MM.1S (cell line): Measurements from ENCODE around the gene RFX7.

ENCODE experiments used
- DNase-seq: peaks from one replicate; pipeline ENCODE4 v3.0.0-alpha.2; 2015
- H2AFZ ChIP-seq: fragments of 300-600 bp; sonication (generic); 2 replicates; pipeline ENCODE4 v1.6.0; 2016; ENCODE audit warnings: antibody characterized with exemption, low read length
- H3F3A ChIP-seq: fragments of 300-600 bp; sonication (generic); 2 replicates; pipeline ENCODE4 v1.6.1; 2016; ENCODE audit warnings: mild to moderate bottlenecking, antibody characterized with exemption, low read length, moderate library complexity, mixed read lengths; ENCODE audit not compliant: insufficient read depth
- H3K27ac ChIP-seq: fragments of 300-600 bp; sonication (generic); 2 replicates; pipeline ENCODE4 v1.5.1; 2016; ENCODE audit warnings: mild to moderate bottlenecking, low read length
- H3K27me3 ChIP-seq: fragments of 300-600 bp; sonication (generic); replicated peaks from 2 replicates; pipeline ENCODE4 v1.6.0; 2016; ENCODE audit warnings: low read length; ENCODE audit not compliant: insufficient read depth
- H3K36me3 ChIP-seq: fragments of 300-600 bp; sonication (generic); replicated peaks from 2 replicates; pipeline ENCODE4 v1.6.1; 2016; ENCODE audit warnings: mild to moderate bottlenecking, low read length, mixed read lengths; ENCODE audit not compliant: insufficient read depth
- H3K4me1 ChIP-seq: fragments of 300-600 bp; sonication (generic); 2 replicates; pipeline ENCODE4 v1.6.1; 2016; ENCODE audit warnings: low read length, mixed read lengths
- H3K4me2 ChIP-seq: fragments of 300-600 bp; sonication (generic); 2 replicates; pipeline ENCODE4 v1.6.0; 2016; ENCODE audit warnings: low read depth, low read length
- H3K4me3 ChIP-seq: fragments of 300-600 bp; sonication (generic); 2 replicates; pipeline ENCODE4 v1.5.1; 2016; ENCODE audit warnings: low read length, mixed read lengths
- H3K79me2 ChIP-seq: fragments of 300-600 bp; sonication (generic); 2 replicates; pipeline ENCODE4 v1.6.1; 2016; ENCODE audit warnings: mixed run types, low read length, mixed read lengths
- H3K9ac ChIP-seq: fragments of 300-600 bp; sonication (generic); 2 replicates; pipeline ENCODE4 v1.6.1; 2016; ENCODE audit warnings: low read length, mixed read lengths
- H3K9me2 ChIP-seq: fragments of 300-600 bp; sonication (generic); replicated peaks from 2 replicates; pipeline ENCODE4 v1.6.1; 2016; ENCODE audit warnings: mild to moderate bottlenecking, low read length, mixed read lengths; ENCODE audit not compliant: insufficient read depth
- H3K9me3 ChIP-seq: fragments of 300-600 bp; sonication (generic); replicated peaks from 2 replicates; pipeline ENCODE4 v1.6.1; 2016; ENCODE audit warnings: mild to moderate bottlenecking, low read length, mixed read lengths; ENCODE audit not compliant: insufficient read depth
- H4K20me1 ChIP-seq: fragments of 300-600 bp; sonication (generic); 2 replicates; pipeline ENCODE4 v1.6.1; 2016; ENCODE audit warnings: mild to moderate bottlenecking, low read length, moderate library complexity, mixed read lengths; ENCODE audit not compliant: insufficient read depth
- EZH2 ChIP-seq: fragments of 300-600 bp; sonication (generic); optimal IDR thresholded peaks from 2 replicates; pipeline ENCODE3; 2017; ENCODE audit warnings: low read depth, mild to moderate bottlenecking, antibody characterized with exemption, low read length, mixed read lengths
- EZH2phosphoT487 ChIP-seq: fragments of 300-600 bp; sonication (generic); IDR thresholded peaks from 2 replicates; pipeline ENCODE4 v1.6.1; 2018; ENCODE audit warnings: antibody characterized with exemption, low read length
- TF ChIP-seq, protein P1 (sequence below): fragments of 300-600 bp; sonication (generic); IDR thresholded peaks from 2 replicates; pipeline ENCODE4 v1.5.1; 2016; ENCODE audit warnings: antibody characterized with exemption, low read length, mixed read lengths

The RFX7 gene

DNA sequence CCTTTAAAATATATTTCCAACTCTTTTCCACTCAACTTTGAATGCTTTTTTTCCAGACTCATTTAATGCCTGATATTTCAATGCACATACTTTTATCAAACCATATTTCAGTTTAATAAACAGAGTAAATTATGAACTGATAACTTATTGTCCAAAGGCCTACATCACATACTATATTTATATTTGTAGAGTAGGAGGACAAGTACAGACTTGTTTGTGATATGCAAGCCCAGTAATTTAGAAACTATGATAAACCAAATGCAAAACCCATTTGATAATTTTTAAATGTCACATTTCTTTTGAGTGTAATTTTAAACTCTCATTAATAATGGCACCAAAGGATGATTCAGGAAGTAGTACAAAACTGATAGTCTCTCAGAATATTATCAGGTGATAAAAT, 3.3 kb downstream of the RFX7 start:
- no peak overlapping the region for H3K4me2 ChIP-seq
- no peak overlapping the region for H3K27ac ChIP-seq
- H3K9me2 ChIP-seq: no peaks in the 10 kb centered on the region
- peaks cover 17% of the 10 kb centered on the region for H3F3A ChIP-seq
- H3K36me3 ChIP-seq: no peaks in the 10 kb centered on the region; the same call in 1 of the 2 replicates
- no peak overlapping the region for H2AFZ ChIP-seq
- no peak overlapping the region for H3K4me3 ChIP-seq
- H3K27me3 ChIP-seq: no peaks in the 10 kb centered on the region
- TF ChIP-seq EZH2phosphoT487: no peak
- TF ChIP-seq, protein P1, sequence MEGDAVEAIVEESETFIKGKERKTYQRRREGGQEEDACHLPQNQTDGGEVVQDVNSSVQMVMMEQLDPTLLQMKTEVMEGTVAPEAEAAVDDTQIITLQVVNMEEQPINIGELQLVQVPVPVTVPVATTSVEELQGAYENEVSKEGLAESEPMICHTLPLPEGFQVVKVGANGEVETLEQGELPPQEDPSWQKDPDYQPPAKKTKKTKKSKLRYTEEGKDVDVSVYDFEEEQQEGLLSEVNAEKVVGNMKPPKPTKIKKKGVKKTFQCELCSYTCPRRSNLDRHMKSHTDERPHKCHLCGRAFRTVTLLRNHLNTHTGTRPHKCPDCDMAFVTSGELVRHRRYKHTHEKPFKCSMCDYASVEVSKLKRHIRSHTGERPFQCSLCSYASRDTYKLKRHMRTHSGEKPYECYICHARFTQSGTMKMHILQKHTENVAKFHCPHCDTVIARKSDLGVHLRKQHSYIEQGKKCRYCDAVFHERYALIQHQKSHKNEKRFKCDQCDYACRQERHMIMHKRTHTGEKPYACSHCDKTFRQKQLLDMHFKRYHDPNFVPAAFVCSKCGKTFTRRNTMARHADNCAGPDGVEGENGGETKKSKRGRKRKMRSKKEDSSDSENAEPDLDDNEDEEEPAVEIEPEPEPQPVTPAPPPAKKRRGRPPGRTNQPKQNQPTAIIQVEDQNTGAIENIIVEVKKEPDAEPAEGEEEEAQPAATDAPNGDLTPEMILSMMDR: no peak
- TF ChIP-seq EZH2: no peak
- peaks cover 6% of the 10 kb centered on the region for H3K4me1 ChIP-seq
- no peaks in the 10 kb centered on the region for H4K20me1 ChIP-seq
- H3K9me3 ChIP-seq: no peaks in the 10 kb centered on the region
- peaks cover 89% of the 10 kb centered on the region for H3K79me2 ChIP-seq
- no peak overlapping the region for H3K9ac ChIP-seq
- no peak for DNase-seq

DNA sequence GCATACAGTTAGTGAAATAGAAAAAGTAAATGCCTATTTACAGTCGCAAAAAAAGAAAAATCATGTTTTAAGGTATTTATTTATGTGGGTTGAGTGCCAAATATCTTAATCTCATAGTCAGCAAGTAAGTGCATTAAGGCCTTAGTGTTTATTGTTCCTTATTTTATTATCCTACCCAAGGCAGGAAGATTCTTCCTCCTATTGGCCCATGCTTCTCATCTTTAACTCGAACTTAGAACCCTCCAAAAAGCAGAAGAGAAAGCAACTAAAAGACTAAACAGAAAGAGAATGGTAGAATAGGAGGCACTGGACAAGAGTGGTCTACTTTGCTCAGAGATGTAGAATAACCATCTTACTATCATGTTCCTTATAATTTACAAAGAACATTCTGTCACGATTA, 7.5 kb downstream of the RFX7 start:
- no peak overlapping the region for H2AFZ ChIP-seq
- no peaks in the 10 kb centered on the region for H3F3A ChIP-seq
- no peak overlapping the region for H3K4me3 ChIP-seq
- H3K4me2 ChIP-seq: no peak overlapping the region
- no peaks in the 10 kb centered on the region for H3K9me3 ChIP-seq
- no peaks in the 10 kb centered on the region for H3K27me3 ChIP-seq
- H3K9ac ChIP-seq: no peak overlapping the region
- no peaks in the 10 kb centered on the region for H3K9me2 ChIP-seq
- no peaks in the 10 kb centered on the region for H4K20me1 ChIP-seq
- DNase-seq: no peak
- peaks cover 100% of the 10 kb centered on the region for H3K79me2 ChIP-seq
- TF ChIP-seq EZH2: no peak
- no peak for TF ChIP-seq EZH2phosphoT487
- TF ChIP-seq, protein P1: no peak
- H3K36me3 ChIP-seq: no peaks in the 10 kb centered on the region; the same call in 1 of the 2 replicates
- no peak overlapping the region for H3K27ac ChIP-seq
- H3K4me1 ChIP-seq: no peaks in the 10 kb centered on the region

DNA sequence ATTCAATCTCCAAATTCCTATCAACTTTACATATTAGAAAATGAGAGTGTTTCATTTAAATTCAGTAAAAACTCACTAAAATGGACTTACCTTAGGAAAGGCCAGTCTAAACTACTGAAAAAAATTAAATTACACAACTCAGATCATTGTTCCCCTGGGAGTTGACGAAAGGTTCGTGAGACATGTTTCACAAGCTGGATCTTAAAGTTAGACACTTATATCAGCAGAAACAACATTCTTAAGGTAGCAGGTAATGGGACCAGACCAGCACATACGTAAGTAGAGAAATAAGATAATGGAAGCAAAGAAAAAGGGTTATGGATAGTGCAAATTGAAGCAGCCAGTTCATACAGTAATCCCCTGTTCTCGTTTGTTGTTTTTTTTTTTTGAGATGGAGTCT, 8.9 kb downstream of the RFX7 start:
- Histone ChIP-seq H2AFZ (no peak overlapping the region), H3K9me3 (no peaks in the 10 kb centered on the region; the same call in 1 of the 2 replicates), H3K9ac (no peak overlapping the region), H4K20me1 (no peaks in the 10 kb centered on the region), H3K4me2 (no peak overlapping the region), H3K36me3 (no peaks in the 10 kb centered on the region; the same call in 1 of the 2 replicates), H3K9me2 (no peaks in the 10 kb centered on the region), H3K4me3 (no peak overlapping the region), H3K27me3 (no peaks in the 10 kb centered on the region), H3K4me1 (no peaks in the 10 kb centered on the region), H3F3A (no peaks in the 10 kb centered on the region), H3K79me2 (peaks cover 99% of the 10 kb centered on the region), H3K27ac (no peak overlapping the region)
- no peak for TF ChIP-seq EZH2phosphoT487
- TF ChIP-seq, protein P1: no peak
- no peak for TF ChIP-seq EZH2
- no peak for DNase-seq
